ENCODE data around the gene GIMD1.

DNA sequence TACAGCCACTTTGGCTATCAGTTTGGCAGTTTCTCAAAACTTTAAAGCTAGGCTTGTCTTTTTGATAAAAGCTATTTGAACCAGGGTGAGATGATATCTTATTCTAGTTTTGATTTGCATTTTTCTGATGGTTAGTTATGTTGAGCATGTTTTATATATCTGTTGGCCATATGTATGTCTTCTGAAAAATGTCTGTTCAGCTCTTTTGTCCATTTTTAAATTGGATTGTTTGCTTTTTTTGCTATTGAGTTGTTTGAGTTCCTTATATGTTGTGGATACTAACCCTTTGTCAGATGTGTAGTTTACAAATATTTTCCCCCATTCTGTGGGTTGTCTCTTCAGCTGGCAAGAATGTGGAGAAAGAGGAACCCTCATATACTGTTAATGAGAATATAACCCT, 11.6 kb upstream of the GIMD1 start:
- no peak for TF ChIP-seq POLR2A (IDR thresholded peaks at IDR 0.05)
- no peak for TF ChIP-seq CTCF (IDR thresholded peaks at IDR 0.05)
- TF ChIP-seq POLR2AphosphoS5 (IDR thresholded peaks at IDR 0.05): no peak
- no peak for TF ChIP-seq EP300 (IDR thresholded peaks at IDR 0.05)
